IPS DF 19.7 (cell line): ENCODE measurements around the gene LGI2.
"Not testable (repeated sequence)": the region's sequence is repeated elsewhere in the genome, so short reads cannot be mapped to it uniquely, and the experiment has no call there.

Experiments
- DNase-seq: peaks from one replicate; pipeline ENCODE4 v3.0.0-alpha.2; 2013; ENCODE audit warnings: low read depth, low spot score

LGI2 gene

GRCh38 chr4:25050370-25051078 lies 19.8 kb upstream of the LGI2 start:
- DNase-seq: no peak

DNA sequence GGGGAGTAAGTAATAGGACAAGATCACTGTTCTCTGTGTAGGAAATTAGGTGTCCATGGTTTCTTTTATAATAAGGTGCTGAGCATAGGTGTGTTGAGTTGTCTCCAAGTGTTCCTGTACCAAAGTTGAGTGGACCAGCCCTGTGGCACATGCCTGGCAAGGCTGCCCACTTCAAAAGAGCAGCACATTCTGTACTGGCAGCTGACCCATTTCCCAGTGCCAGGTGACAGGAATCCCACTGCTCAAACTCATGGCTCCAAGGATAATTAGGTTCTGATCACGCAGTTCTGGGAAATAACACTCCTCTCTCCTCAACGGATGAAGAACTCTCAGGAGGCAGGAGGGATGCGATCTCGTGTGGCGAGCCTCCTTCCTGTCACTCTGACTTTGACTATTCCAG lies 12.8 kb upstream of the LGI2 start:
- DNase-seq: no peak

DNA sequence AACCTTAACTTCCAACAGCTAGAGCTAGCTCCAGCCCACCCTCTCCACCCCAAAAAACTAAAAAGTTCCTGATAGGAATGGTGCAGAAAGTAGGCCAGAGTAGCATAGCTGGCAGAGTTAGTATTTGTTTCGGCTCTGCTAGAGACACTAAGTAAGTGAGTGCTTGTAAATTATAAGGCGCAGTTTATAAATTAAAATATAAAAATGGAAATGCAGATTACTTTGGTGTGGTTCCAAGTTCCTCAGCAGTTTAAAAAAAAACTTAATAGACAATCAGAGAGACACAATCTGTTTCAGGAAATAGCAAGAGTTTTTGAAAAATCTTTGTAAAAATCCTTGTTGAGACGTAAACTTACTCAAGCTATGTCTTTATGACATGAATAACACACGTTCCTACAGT lies 2.8 kb upstream of the LGI2 start:
- no peak for DNase-seq

- no peak for DNase-seq
These were observed 1.4 kb upstream of the LGI2 start for GRCh38 chr4:25032126-25032525.

DNA sequence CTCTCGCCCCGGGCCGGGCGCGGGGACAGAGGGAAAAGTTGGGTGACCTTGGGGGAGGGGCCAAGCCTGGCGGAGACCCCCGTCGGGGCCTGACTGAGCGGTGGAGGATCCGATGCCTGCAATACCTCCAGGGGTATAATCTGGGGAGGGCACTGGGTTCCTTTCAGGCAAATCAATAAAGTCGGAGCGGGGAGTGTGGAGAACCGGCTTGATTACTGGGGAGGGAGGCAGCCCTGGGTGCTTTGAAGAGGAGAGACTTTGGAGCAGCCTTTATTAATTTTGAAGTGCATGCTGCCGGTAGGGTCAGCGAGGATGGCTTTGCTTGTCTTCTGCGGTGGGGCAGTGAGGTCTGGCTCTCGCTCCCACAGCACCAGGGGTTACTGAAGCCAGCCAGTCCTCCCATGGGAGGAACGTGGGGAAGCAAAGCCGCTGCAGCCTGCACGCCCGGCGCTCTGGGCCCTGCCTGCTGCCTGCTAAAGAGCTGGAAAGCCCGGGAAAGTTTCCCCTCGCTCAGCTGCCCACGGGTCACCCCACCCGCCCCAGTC lies 403 bp upstream of the LGI2 start:
- DNase-seq: no peak

DNA sequence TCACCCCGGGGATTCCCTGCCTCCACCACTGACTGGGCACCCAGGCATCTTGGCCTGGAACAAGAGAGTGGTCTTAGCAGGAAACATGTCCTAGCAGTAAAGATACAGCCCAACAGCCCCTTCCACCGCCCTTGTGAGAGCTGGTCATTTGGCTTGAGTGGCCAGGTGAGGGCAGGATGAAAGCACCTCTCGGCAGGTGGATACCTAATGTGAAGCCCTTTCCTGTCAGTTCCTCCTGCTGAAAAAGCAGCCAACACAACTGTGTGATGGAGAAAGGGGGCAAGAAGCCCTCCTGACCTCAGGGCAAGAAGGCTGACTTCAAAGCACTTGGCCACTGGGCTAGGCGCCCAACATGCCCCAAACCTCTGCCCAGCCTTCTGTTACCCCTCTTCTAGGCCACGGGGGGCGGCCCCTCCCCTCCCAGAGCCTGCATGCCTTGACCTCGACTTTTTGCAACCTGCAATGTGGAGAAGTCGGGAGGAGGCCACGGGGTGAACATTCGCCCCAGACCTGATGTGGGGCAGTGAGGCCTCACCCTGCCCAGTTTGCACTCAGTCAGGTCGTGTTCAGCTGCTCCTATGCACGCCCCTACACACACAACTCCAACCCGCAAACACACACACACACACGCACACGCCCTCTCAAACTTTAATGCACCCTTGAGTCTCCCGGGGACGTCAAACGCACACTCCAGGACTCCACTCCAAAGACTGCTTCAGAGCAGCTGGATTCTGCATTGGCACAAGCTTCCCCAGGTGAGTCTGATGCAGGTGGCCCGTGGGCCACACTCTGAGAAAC lies 1.1 kb downstream of the LGI2 start:
- DNase-seq: no peak

- no peak for DNase-seq
These were observed 1.9 kb downstream of the LGI2 start for GRCh38 chr4:25028851-25029250.

DNA sequence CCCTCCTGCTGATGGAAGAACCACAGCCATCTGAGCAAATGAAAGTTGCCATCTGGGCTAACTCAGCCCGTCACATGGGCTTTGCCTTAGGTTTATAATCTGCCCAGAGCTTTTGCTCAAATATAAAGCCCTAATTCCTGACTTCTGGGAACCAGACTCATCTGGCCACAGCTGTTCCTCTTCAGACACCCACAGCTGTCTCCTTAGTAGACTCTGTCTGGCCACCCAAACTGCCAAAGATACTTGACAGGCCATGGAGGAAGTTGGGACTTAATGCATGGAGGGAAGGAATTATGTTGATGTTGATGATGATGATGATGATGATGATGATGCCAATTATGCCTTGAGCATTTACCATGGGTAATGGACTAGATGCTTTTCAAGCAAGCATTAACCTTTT lies 8.0 kb downstream of the LGI2 start:
- DNase-seq: no peak

DNA sequence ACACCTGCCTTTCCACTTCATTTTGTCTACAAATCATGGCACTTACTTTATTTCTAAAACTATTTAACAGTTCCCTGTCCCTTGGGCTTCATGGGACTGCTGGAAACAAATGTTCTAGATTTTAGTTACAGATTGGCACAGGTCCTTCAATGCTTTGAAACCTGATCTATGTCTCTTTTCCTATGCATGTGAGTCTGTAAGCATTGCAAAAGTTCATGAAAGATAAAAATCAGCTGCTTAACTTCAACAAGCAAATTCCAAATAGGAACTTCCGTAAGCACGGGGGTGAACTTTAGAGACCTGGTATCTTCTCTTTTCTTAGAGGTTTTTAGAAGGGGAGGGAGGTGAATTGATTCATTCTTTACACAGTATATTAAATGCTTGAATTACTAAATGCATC lies 9.5 kb downstream of the LGI2 start:
- DNase-seq: no peak

GRCh38 chr4:25020236-25020635 lies 10.5 kb downstream of the LGI2 start:
- DNase-seq: no peak

GRCh38 chr4:25019501-25019900 lies 11.2 kb downstream of the LGI2 start:
- DNase-seq: no peak

DNA sequence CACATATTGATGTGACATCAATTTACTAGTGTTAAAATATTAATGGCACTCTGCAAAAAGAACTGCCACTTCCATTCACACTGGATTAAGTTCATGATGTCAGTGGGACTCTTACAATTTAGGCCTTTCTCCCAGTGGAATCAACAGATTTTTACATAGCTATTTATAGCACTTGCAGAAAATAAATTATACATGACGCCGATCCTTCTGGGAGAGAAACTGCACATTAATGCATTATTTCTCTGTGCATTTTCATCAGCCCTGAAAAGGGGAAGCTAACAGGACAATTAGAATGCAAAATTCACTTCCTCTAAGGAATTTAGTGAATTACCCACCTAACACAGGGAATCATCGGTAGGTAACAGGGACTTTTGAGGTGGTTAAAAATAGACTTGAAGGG lies 15.7 kb downstream of the LGI2 start:
- DNase-seq: no peak

DNA sequence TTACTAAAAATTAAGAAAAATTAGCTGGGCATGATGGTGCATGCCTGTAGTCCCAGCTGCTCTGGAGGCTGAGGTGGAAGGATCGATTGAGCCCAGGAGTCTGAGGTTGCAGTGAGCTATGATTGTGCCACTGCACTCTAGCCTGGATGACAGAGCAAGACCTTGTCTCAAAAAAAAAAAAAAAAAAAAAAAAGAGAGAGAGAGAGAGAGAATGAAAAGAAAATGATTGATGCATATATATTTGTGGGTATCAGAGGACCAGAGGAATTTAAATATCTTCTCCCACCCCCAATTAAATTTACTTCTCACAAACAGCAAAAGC lies 16.1 kb downstream of the LGI2 start:
- not testable (repeated sequence) for DNase-seq

- DNase-seq: no peak
These were observed 16.7 kb downstream of the LGI2 start for GRCh38 chr4:25013756-25014661.

DNA sequence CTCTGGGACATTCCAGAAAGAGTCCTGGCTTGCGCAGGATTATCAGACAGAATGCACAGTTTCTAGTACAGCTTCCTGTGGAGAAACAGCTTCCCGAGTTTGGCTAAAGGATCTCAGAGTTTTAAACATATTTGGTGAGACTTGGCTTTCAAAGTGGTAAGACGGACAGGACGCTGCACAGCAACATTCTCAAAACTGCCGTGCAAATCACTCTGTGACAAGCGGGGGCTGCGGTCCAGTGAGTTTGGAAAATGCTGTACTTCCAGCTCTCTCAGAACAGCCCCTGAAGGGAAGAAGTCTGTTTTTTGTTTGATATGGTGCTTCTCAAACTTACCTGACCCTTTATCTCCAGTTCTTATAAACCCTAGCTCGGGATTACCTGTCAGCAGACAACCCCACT lies 18.1 kb downstream of the LGI2 start:
- DNase-seq: no peak

- DNase-seq: no peak
These were observed 19.4 kb downstream of the LGI2 start for GRCh38 chr4:25011135-25011866.

DNA sequence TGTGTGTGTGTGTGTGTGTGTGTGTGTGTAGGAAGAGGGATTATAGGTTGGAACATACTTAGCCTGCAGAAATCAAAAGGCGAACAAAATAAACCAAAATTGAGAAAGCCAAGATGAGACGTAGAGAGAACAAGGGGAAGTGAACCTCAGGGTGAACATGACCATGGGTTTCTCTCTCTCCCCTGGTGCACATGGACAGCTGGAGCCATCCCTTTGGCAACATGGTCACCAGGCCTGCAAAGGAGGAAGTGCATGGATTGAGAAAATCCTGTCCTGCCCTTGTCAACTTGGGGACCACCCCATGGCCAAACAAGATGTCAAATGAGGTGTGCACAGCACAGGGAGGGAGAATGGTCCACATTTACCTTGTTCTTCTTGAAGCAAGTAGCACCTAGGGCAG lies 23.1 kb downstream of the LGI2 start:
- no peak for DNase-seq

DNA sequence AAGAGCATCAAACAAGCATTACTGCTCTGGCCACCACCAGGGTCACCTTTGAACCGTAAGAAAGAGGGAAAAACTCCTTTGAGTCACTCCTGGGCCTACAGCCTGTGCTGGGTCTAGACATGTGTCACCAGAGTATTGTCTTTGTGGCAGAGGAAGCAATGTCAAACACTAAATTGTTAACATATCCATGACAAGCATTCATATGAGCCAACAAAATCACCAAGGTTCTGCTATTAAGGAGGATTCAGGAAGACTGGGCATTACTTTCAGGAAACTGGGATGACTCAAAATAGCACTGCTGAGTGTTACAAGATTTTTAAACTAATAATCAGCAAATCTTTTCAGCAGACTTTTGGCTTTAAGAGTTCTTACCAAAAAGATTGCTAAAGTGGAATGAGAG lies 28.1 kb downstream of the LGI2 start:
- DNase-seq: no peak

DNA sequence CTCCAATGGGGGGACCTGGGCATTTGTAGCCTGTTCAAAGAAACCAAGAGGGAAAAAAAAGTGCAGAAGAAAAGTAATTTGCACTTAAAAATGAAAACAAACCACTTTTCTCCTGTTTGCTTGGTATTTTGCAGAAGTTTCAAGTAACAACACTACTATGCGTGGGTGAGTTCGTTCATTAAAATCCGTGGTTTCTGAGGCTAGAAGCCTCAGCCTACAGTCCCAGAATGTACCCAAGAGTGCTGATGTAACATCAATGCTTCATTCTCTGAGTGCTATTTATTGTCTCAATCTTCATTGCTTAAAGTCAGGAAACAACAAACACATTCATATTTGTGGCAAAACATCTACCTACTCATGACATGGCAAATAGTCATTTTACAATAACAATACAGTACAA lies 29.2 kb downstream of the LGI2 start:
- no peak for DNase-seq

- no peak for DNase-seq
These were observed 30.1 kb downstream of the LGI2 start for GRCh38 chr4:25000639-25001038.

GRCh38 chr4:24999392-25000089 lies 31.2 kb downstream of the LGI2 start:
- no peak for DNase-seq
